ENCODE data around the gene STRBP. TPM values are rescaled to one million over a fixed set of nuclear protein-coding genes. Genes with fewer than 3 reads are reported as not detected.

STRBP gene
- total RNA-seq, 1 donor from 2014 or later, result 17.3 TPM

DNA sequence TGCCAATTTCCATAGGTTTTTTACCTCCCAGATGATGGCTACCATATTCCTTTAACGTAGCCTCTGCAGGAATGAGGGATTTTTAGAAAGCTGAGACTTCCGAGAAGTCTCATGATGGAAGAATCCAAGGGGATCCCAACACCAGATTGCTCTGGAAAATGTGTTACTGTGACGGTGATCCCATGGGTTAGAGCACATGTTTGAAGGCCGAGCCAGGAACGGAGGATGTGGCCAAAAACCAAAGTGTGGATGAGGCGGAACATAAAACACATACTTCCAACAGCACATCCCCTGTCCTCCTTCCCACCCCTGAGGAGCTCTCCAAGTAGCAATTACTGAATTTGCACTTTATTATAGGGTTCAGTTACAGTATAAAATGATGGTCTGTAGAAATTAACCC lies 152.3 kb downstream of the STRBP start:
- H3K27me3 Mint-ChIP-seq (ENCODE audit: unreplicated experiment), result no peaks in the 10 kb centered on the region
- TF ChIP-seq, protein P1, sequence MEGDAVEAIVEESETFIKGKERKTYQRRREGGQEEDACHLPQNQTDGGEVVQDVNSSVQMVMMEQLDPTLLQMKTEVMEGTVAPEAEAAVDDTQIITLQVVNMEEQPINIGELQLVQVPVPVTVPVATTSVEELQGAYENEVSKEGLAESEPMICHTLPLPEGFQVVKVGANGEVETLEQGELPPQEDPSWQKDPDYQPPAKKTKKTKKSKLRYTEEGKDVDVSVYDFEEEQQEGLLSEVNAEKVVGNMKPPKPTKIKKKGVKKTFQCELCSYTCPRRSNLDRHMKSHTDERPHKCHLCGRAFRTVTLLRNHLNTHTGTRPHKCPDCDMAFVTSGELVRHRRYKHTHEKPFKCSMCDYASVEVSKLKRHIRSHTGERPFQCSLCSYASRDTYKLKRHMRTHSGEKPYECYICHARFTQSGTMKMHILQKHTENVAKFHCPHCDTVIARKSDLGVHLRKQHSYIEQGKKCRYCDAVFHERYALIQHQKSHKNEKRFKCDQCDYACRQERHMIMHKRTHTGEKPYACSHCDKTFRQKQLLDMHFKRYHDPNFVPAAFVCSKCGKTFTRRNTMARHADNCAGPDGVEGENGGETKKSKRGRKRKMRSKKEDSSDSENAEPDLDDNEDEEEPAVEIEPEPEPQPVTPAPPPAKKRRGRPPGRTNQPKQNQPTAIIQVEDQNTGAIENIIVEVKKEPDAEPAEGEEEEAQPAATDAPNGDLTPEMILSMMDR (IDR thresholded peaks at IDR 0.05), result no peak
- H3K4me3 Mint-ChIP-seq (ENCODE audit: unreplicated experiment), result no peak overlapping the region
- no peaks in the 10 kb centered on the region for H3K36me3 Mint-ChIP-seq (ENCODE audit: unreplicated experiment)
- H3K27ac Mint-ChIP-seq (ENCODE audit: unreplicated experiment), result no peak overlapping the region
- peaks cover 13% of the 10 kb centered on the region for H3K4me1 Mint-ChIP-seq (ENCODE audit: unreplicated experiment)
- DNase-seq (ENCODE audit: extremely low spot score, unreplicated experiment), result no peak
- no peaks in the 10 kb centered on the region for H3K9me3 Mint-ChIP-seq (ENCODE audit: unreplicated experiment)

DNA sequence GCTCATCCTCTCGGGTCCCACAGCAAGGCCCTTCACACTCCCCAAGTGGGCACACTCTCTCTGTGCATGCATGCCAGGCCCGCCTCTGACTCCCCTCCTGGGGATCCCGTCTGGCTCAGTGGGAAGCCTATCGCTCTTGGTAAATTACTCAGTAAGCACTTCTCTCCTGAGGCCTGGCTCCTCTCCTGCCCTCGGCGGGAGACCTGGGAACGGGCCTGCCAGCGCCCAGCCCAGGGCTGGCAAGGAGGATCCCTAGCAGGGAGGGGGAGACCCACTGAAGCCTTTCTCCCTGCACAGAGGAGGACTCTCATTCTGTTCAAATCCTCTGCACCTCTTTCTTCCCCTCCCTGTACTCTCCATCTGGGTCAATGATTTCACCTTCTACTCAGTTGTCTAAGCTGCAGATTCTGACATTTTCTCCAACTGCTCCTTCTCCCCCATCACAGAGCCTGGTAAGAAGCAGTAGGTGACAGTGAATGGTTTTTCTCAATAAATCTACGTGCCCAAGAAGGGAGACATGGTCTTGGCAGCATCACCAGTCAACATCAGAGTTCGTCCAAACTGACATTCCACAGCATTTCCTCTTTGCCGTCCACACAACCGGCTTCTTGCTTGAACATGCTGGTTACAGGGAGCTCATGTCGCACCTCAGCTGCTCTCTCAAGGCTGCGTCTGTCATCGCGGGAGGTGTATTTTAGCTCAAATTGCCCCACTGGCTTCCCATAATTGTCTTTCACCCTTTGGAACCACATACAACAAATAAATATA lies 153.1 kb downstream of the STRBP start:
- H3K9me3 Mint-ChIP-seq (ENCODE audit: unreplicated experiment), result no peaks in the 10 kb centered on the region
- TF ChIP-seq, protein P1 (IDR thresholded peaks at IDR 0.05), result no peak

DNA sequence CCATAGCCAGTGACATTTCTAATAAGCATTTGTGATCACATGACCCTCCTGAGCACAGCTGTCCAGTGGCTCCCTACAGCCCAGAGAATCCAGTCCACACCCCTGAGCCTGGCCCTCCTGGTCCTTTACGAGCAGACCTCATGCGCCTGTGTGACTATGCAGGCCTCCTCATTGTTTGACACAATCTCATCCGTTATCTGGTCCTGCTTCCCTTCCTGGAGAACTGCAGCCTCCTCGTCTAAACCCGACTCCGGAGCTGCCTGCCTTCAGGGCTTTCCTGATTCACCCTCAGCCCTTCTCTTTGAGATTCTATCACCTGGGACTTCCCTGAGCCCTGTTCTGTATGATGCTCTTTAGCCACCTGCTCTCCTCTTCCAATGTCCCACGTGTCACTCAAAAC lies 155.2 kb downstream of the STRBP start:
- Mint-ChIP-seq H3K27ac (ENCODE audit: unreplicated experiment) (no peak overlapping the region), H3K36me3 (ENCODE audit: unreplicated experiment) (peaks cover 12% of the 10 kb centered on the region), H3K4me3 (ENCODE audit: unreplicated experiment) (no peak overlapping the region), H3K9me3 (ENCODE audit: unreplicated experiment) (no peaks in the 10 kb centered on the region), H3K4me1 (ENCODE audit: unreplicated experiment) (peaks cover 5% of the 10 kb centered on the region), H3K27me3 (ENCODE audit: unreplicated experiment) (no peaks in the 10 kb centered on the region)
- DNase-seq (ENCODE audit: extremely low spot score, unreplicated experiment), result no peak
- TF ChIP-seq, protein P1 (IDR thresholded peaks at IDR 0.05), result no peak

More for the DNA sequence above, 153.1 kb downstream of the STRBP start:
- Mint-ChIP-seq H3K4me1 (ENCODE audit: unreplicated experiment) (peaks cover 13% of the 10 kb centered on the region), H3K27me3 (ENCODE audit: unreplicated experiment) (no peaks in the 10 kb centered on the region), H3K36me3 (ENCODE audit: unreplicated experiment) (no peaks in the 10 kb centered on the region), H3K27ac (ENCODE audit: unreplicated experiment) (no peak overlapping the region), H3K4me3 (ENCODE audit: unreplicated experiment) (no peak overlapping the region)
- DNase-seq (ENCODE audit: extremely low spot score, unreplicated experiment), result no peak

DNA sequence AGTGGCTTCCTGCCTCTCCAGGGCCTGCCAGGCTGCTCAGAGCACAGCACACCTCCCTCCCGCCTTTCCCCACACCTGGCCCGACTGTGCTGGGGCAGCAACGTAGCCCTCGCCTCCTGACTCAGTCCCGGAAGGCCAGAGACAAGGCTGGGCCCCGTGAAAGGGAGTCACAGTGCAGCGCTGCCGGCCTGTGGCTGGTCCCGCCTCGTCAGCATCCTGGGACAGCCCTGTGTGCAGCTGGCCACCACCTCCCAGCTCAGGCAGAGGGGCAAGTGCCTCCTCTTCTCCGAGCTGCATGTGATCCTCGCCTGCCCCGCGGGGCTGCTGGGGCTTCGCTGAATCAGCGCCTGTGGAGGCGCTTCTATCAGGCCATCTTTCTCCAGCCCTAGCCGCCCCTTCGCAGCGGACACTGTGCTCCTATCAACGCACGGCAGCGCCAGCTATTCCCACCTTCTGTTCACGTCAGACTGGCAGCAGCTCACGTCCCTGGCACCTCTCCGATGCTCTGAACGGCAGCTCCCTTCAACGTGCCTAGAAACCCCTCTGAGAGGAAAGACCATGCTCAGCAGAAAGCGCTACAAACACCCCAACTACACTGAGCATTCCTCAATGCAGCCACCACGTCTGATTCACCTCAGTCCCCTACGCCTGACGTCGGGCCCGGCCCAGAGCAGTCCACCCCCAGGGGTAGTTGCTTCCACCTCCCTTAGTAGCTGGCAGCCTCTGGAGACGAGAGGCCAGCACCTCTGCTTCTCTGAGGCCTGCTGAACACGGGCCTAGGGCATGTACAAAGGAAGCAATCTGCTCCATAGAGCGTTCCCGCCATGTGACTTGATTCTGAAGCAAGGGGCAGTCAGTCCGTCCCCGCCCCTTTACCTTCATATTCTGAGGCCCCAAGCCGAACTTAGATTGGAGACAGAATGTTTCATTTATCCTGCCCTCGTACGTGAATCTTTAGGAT lies 156.1 kb downstream of the STRBP start:
- TF ChIP-seq, protein P1 (IDR thresholded peaks at IDR 0.05), result no peak
- Mint-ChIP-seq H3K27ac (ENCODE audit: unreplicated experiment) (no peak overlapping the region), H3K4me1 (ENCODE audit: unreplicated experiment) (no peaks in the 10 kb centered on the region), H3K36me3 (ENCODE audit: unreplicated experiment) (peaks cover 18% of the 10 kb centered on the region), H3K4me3 (ENCODE audit: unreplicated experiment) (no peak overlapping the region), H3K9me3 (ENCODE audit: unreplicated experiment) (no peaks in the 10 kb centered on the region), H3K27me3 (ENCODE audit: unreplicated experiment) (no peaks in the 10 kb centered on the region)
- DNase-seq (ENCODE audit: extremely low spot score, unreplicated experiment), result no peak
